Choroid plexus epithelial cell (primary cell): ENCODE data around the gene CDC42BPB.

Experiments
- DNase-seq: peaks from one replicate; pipeline ENCODE4 v3.0.0-alpha.2; 2010; ENCODE audit warnings: low read depth
- H3K4me3 ChIP-seq: 2 replicates; pipeline ENCODE4 v1.5.1; 2011; ENCODE audit warnings: low read depth, mild to moderate bottlenecking, control low read depth, low read length, moderate library complexity
- TF ChIP-seq, protein P1 (sequence below): conservative IDR thresholded peaks from 2 replicates; pipeline ENCODE4 v1.5.1; 2011; ENCODE audit warnings: low read depth, mild to moderate bottlenecking, control low read depth, inconsistent platforms, low read length, moderate library complexity

The CDC42BPB gene

DNA sequence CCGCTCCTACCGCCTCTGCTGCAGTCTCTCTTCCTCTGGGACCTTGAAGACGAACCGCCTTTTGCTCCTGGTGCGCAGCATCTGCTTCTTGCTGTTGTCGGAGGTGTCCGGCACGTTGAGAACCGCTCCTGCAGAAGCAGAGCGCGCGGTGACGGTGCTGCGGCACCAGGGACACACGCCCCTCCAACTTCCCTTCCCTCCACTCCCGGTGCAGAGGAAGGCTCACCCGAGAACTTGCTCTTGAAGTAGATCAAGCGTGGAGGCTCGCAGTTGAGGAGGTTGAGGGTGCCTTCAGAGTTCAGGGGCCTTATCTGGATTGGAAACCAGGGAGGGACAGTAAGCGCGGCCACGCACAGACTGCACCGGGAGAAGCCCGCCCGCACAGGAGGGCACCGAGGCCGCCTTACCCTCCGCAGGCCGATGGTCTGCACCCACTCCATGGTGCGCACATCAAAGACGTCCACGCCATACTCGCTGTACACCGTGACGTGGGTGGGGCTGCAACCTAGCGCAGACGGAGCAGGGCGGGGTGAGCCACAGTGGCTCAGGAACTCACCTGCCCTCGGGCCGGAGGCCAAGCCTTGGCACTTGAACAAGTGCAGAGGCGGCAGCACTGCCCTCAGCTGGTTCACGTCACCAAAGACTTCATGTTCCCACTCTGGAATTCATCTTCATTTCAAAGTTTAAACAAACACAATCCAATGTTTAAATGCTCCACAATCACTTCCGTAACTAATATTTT is 117.4 kb downstream of the CDC42BPB start:
- TF ChIP-seq, protein P1, sequence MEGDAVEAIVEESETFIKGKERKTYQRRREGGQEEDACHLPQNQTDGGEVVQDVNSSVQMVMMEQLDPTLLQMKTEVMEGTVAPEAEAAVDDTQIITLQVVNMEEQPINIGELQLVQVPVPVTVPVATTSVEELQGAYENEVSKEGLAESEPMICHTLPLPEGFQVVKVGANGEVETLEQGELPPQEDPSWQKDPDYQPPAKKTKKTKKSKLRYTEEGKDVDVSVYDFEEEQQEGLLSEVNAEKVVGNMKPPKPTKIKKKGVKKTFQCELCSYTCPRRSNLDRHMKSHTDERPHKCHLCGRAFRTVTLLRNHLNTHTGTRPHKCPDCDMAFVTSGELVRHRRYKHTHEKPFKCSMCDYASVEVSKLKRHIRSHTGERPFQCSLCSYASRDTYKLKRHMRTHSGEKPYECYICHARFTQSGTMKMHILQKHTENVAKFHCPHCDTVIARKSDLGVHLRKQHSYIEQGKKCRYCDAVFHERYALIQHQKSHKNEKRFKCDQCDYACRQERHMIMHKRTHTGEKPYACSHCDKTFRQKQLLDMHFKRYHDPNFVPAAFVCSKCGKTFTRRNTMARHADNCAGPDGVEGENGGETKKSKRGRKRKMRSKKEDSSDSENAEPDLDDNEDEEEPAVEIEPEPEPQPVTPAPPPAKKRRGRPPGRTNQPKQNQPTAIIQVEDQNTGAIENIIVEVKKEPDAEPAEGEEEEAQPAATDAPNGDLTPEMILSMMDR: no peak
- no peak overlapping the region for H3K4me3 ChIP-seq
- DNase-seq: no peak

DNA sequence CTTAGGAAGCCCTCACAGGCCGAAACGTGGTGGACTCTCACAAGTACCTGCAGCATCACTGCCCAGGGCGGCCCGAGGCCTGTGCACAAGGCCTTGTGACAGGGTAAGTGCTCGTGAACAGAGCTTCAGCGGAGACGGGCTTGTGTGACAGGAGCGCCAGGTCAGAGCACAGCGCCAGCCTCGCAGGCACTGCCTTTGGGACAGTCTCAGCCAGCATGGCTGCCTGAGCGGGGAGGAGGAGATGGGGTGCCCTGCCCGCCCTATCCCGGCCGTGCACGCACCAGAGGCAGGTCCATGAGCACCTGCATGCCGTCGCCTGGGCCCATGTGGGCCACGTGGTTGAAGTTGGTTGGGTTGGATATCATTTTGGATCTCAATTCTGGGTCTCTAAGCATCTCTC is 118.0 kb downstream of the CDC42BPB start:
- TF ChIP-seq, protein P1: no peak
- H3K4me3 ChIP-seq: no peak overlapping the region

DNA sequence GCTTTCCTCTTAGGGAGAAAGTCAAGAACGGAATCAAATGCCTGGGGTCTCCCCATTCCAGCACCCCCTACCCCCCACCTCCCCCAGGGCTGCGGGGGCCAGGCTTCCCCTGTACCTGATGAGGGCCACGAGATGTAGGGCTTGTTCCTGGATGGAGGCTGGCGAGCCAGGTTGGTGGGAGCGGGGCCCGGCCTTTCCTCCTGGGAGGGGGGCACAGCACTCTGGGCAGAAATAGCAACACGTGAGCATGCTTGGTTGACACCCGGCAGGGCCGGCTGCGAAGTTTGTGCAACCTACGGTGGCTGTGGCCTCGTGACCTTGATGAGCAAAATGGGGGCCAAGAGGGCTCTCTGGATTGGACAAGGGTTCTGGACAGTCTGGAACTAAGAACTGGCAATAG is 119.2 kb downstream of the CDC42BPB start:
- DNase-seq: no peak
- H3K4me3 ChIP-seq: no peak overlapping the region
- TF ChIP-seq, protein P1: no peak

More for the DNA sequence above, 118.0 kb downstream of the CDC42BPB start:
- DNase-seq: no peak

DNA sequence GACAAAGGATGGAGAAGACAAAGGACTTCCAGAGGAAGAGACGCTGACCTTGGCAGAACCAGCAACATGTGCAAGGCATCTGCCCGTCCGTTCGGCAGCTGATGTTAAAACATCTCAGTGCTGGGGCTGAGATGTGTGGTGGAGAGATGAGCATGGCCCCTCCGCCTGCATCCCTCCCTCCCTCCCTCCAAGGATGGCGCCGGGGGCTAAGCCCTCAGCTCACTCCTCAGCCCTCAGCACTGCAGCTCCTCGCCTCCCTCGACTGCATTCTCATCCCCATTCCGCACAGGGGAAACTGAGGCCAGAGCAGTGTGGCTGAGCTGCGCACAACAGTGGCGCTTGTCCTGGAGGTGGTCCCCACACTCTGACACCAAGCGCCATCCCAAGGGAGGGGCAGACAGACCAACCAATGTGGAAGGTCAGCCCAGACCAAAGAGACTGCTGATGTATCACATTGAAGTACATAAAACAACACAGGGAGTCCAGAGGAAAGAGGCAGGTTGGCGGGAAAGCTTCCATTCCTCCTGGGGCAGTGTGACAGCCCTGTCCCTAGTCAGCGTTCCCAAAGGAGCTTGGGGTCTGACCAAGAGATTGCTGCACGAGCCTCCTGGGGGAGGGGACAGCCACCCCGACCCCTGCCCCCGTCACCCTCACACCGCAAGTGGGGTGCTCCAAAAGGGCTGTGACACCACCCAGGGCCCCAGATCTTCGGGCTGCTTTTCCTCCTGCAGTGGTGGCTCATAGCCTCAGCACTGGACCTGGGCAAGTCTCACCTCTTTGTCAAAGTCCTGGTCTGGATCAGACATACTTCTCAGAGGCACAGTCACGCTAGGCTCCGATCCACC is 119.8 kb downstream of the CDC42BPB start:
- TF ChIP-seq, protein P1: no peak
- no peak for DNase-seq
- H3K4me3 ChIP-seq: no peak overlapping the region

DNA sequence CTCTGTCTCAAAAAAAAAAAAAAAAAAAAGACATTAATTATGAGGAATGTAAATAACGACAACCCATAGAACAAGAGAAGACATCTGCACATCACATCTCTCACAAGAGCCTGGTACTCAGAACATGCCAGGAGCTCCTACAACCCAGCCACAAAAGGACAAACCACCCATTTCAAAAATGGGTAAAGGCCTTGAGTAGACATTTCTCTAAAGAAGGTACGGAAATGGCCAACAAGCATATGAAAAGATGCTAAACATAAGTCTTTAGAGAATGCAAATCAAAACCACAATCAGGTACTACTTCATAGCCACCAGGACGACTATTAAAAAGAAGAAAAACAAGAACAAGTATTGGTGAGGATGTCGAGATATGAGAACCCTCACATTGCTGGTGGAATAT is 121.6 kb downstream of the CDC42BPB start:
- H3K4me3 ChIP-seq: no peak overlapping the region
- DNase-seq: no peak
- TF ChIP-seq, protein P1: no peak

DNA sequence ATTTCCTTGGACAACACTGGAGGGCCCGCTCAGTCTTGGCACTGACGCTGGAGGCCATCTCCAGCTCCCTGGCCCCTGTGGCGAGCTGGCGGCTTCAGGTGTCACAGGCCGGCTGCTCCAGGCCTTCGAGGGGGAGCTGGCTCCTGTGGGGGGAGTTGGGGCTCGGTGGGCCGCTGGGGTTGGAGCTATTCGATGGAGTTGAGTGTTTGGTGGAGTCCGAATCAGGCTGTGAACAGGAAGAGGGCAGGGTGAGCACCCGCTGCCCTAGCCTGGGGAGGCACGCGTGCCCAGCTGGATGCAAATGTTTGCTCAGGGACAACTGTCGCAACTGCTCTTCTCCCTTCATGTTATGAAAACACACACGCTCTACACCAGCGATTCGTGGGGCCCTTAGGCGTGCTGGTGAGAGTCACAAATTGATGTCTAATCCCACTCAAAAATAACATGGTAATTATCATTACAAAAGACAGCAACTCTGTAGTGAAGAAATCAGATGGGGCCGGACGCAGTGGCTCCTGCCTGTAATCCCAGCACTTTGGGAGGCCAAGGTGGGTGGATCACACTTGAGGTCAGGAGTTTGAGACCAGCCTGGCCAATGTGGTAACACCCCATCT is 123.6 kb downstream of the CDC42BPB start:
- no peak overlapping the region for H3K4me3 ChIP-seq
- DNase-seq: no peak
- TF ChIP-seq, protein P1: no peak
